NAMALWA (cell line): ENCODE results near the gene MAP7.
"Not testable (repeated sequence)": the region's sequence is repeated elsewhere in the genome, so short reads cannot be mapped to it uniquely, and the experiment has no call there.

ENCODE experiments used
- DNase-seq: peaks from one replicate; pipeline ENCODE4 v3.0.0-alpha.2; 2015; ENCODE audit warnings: low spot score

MAP7 gene

GRCh38 chr6:136335736-136336363, 214.4 kb downstream of the MAP7 start:
- DNase-seq: no peak

GRCh38 chr6:136334853-136335252, 215.4 kb downstream of the MAP7 start:
- DNase-seq: peak; percentile 37

- no peak for DNase-seq
Measured at GRCh38 chr6:136334465-136334846, 215.8 kb downstream of the MAP7 start.

GRCh38 chr6:136333824-136334464, 216.3 kb downstream of the MAP7 start:
- DNase-seq: no peak

- no peak for DNase-seq
Measured at GRCh38 chr6:136331461-136331860, 218.8 kb downstream of the MAP7 start.

- no peak for DNase-seq
Measured at GRCh38 chr6:136330634-136331033, 219.6 kb downstream of the MAP7 start.

- DNase-seq: no peak
Measured at GRCh38 chr6:136326038-136326553, 224.1 kb downstream of the MAP7 start.

- no peak for DNase-seq
Measured at GRCh38 chr6:136324686-136325380, 225.4 kb downstream of the MAP7 start.

- no peak for DNase-seq
Measured at GRCh38 chr6:136323431-136324112, 226.7 kb downstream of the MAP7 start.

- peak; percentile 13 for DNase-seq
Measured at GRCh38 chr6:136319732-136320131, 230.5 kb downstream of the MAP7 start.

- no peak for DNase-seq
Measured at GRCh38 chr6:136318676-136319075, 231.5 kb downstream of the MAP7 start.

GRCh38 chr6:136317971-136318370, 232.3 kb downstream of the MAP7 start:
- DNase-seq: no peak

- DNase-seq: peak; percentile 84
Measured at GRCh38 chr6:136317021-136317694, 233.1 kb downstream of the MAP7 start.

- DNase-seq: no peak
Measured at GRCh38 chr6:136315594-136315993, 234.6 kb downstream of the MAP7 start.

GRCh38 chr6:136312975-136313374, 237.2 kb downstream of the MAP7 start:
- DNase-seq: no peak

GRCh38 chr6:136309729-136310311, 240.4 kb downstream of the MAP7 start:
- DNase-seq: no peak

- DNase-seq: no peak
Measured at GRCh38 chr6:136309171-136309570, 241.1 kb downstream of the MAP7 start.

GRCh38 chr6:136308469-136308868, 241.8 kb downstream of the MAP7 start:
- DNase-seq: not testable (repeated sequence)

- no peak for DNase-seq
Measured at GRCh38 chr6:136307351-136307750, 242.9 kb downstream of the MAP7 start.

GRCh38 chr6:136306466-136306865, 243.8 kb downstream of the MAP7 start:
- no peak for DNase-seq

- no peak for DNase-seq
Measured at GRCh38 chr6:136304410-136304809, 245.8 kb downstream of the MAP7 start.

- no peak for DNase-seq
Measured at GRCh38 chr6:136303516-136303915, 246.7 kb downstream of the MAP7 start.
